ENCODE results near the gene STUB1.

Gene STUB1

GRCh38 chr16:726438-727290 is 46.5 kb downstream of the STUB1 start, which contains the start of the genes CCDC78 and HAGHL:
Gene CCDC78 (minus strand): TSS chr16:726443. CDS start chr16:726367, 76 bp downstream.
Gene HAGHL (plus strand): TSS chr16:727106. CDS start chr16:727510, 404 bp downstream.
- DNase-seq, result no peak

GRCh38 chr16:727291-727977 is 47.2 kb downstream of the STUB1 start:
- no peak for DNase-seq

- no peak for DNase-seq
These were observed 48.1 kb downstream of the STUB1 start for GRCh38 chr16:728131-728889.

GRCh38 chr16:728890-729744 is 48.9 kb downstream of the STUB1 start:
- no peak for DNase-seq

- DNase-seq, result no peak
These were observed 49.8 kb downstream of the STUB1 start for GRCh38 chr16:729768-730665.

GRCh38 chr16:730666-731509 is 50.7 kb downstream of the STUB1 start:
- DNase-seq, result no peak

- no peak for DNase-seq
These were observed 52.1 kb downstream of the STUB1 start for GRCh38 chr16:732332-732731.
